HEK293T (cell line): ENCODE data around the gene KRT2.

Experiments used
- CTBP1 ChIP-seq: fragments of 450-650 bp; IDR thresholded peaks from 2 replicates; pipeline ENCODE4 v1.6.1; 2016; ENCODE audit warnings: borderline replicate concordance
- FOXK2 ChIP-seq: fragments of 450-650 bp; IDR thresholded peaks from 2 replicates; pipeline ENCODE4 v1.6.1; 2016; ENCODE audit warnings: mild to moderate bottlenecking
- HDGF ChIP-seq: fragments of 450-650 bp; IDR thresholded peaks from 2 replicates; pipeline ENCODE4 v1.6.1; 2017; ENCODE audit warnings: antibody characterized with exemption, borderline replicate concordance
- SP1 ChIP-seq: fragments of 450-650 bp; IDR thresholded peaks from 2 replicates; pipeline ENCODE4 v1.6.1; 2017
- SUZ12 ChIP-seq: fragments of 450-650 bp; IDR thresholded peaks from 2 replicates; pipeline ENCODE4 v1.6.1; 2016; ENCODE audit warnings: mild to moderate bottlenecking

GRCh38 chr12:52701281-52701680 lies 49.3 kb upstream of the KRT2 start:
- TF ChIP-seq SUZ12 (no peak), HDGF (no peak), SP1 (no peak), CTBP1 (no peak), FOXK2 (no peak)
